Measurements from ENCODE around the gene CBFA2T2. TPM values are rescaled to one million over a fixed set of nuclear protein-coding genes. Genes with fewer than 3 reads are reported as not detected.
A peak's percentile ranks its signal among the peaks of the same experiment; 100 is the strongest.

The CBFA2T2 gene
- total and polyA plus RNA-seq, 2 donors from 2014 or later, result 5.5 to 17.3 TPM

- FAIRE-seq, result no peak
- peaks cover 3 to 19% (median 8%) of the 10 kb centered on the region in 3 donors for H3K36me3 ChIP-seq (ENCODE audit: control insufficient read depth in 2 of 3, insufficient read depth in 3 of 3, low read length in 3 of 3)
- H3K27me3 ChIP-seq (ENCODE audit: control insufficient read depth, insufficient read depth, low read length), result no peaks in the 10 kb centered on the region
- intact Hi-C loops (cut with DNase I), result no loop called here
- no peak overlapping the region for H3K9ac ChIP-seq (ENCODE audit: low read length in 3 of 3)
- peaks cover 5 to 25% (median 20%) of the 10 kb centered on the region in 3 donors for H3K4me1 ChIP-seq (ENCODE audit: control insufficient read depth in 2 of 3, insufficient read depth in 2 of 3, low read depth in 1 of 3, low read length in 3 of 3)
- no peaks in the 10 kb centered on the region for H3K9me3 ChIP-seq (ENCODE audit: control insufficient read depth in 2 of 3, insufficient read depth in 1 of 3, low read length in 3 of 3)
- H3K27ac ChIP-seq (ENCODE audit: low read depth in 2 of 2, low read length in 2 of 2), result no peak overlapping the region
- DNase-seq, result peak; percentile 48 to 82 (median 61)
- no peak for TF ChIP-seq CTCF (IDR thresholded peaks at IDR 0.05; ENCODE audit: borderline replicate concordance, extremely low read depth, insufficient read depth)
- no peak overlapping the region for H3K4me3 ChIP-seq (ENCODE audit: low read length in 3 of 3)
Observed at GRCh38 chr20:33649201-33649681, 159.3 kb downstream of the CBFA2T2 start.

GRCh38 chr20:33650111-33650752 lies 160.3 kb downstream of the CBFA2T2 start:
- H3K4me3 ChIP-seq (ENCODE audit: low read length in 3 of 3), result no peak overlapping the region
- H3K9ac ChIP-seq (ENCODE audit: low read length in 3 of 3), result no peak overlapping the region
- peaks cover 3 to 11% (median 4%) of the 10 kb centered on the region in 3 donors for H3K36me3 ChIP-seq (ENCODE audit: control insufficient read depth in 2 of 3, insufficient read depth in 3 of 3, low read length in 3 of 3)
- intact Hi-C loops (cut with DNase I), result loop anchor here (10.0 kb wide), 1 partner anchor 195 kb away; no protein-coding TSS in a partner anchor
- H3K27ac ChIP-seq (ENCODE audit: low read depth in 2 of 2, low read length in 2 of 2), result no peak overlapping the region
- no peak for TF ChIP-seq CTCF (IDR thresholded peaks at IDR 0.05; ENCODE audit: borderline replicate concordance, extremely low read depth, insufficient read depth)
- H3K4me1 ChIP-seq (ENCODE audit: control insufficient read depth in 2 of 3, insufficient read depth in 2 of 3, low read depth in 1 of 3, low read length in 3 of 3), result peaks cover 5 to 25% (median 20%) of the 10 kb centered on the region in 3 donors
- H3K9me3 ChIP-seq (ENCODE audit: control insufficient read depth in 2 of 3, insufficient read depth in 1 of 3, low read length in 3 of 3), result no peaks in the 10 kb centered on the region
- no peaks in the 10 kb centered on the region for H3K27me3 ChIP-seq (ENCODE audit: control insufficient read depth, insufficient read depth, low read length)
- DNase-seq, result peak in 1 of 5 donors; percentile 52
- no peak for FAIRE-seq

- Histone ChIP-seq H3K9me3 (ENCODE audit: control insufficient read depth in 2 of 3, insufficient read depth in 1 of 3, low read length in 3 of 3) (no peaks in the 10 kb centered on the region), H3K27ac (ENCODE audit: low read depth in 2 of 2, low read length in 2 of 2) (no peak overlapping the region), H3K4me3 (ENCODE audit: low read length in 3 of 3) (no peak overlapping the region), H3K4me1 (ENCODE audit: control insufficient read depth in 2 of 3, insufficient read depth in 2 of 3, low read depth in 1 of 3, low read length in 3 of 3) (peaks cover 5 to 25% (median 20%) of the 10 kb centered on the region in 3 donors), H3K27me3 (ENCODE audit: control insufficient read depth, insufficient read depth, low read length) (no peaks in the 10 kb centered on the region), H3K9ac (ENCODE audit: low read length in 3 of 3) (no peak overlapping the region), H3K36me3 (ENCODE audit: control insufficient read depth in 2 of 3, insufficient read depth in 3 of 3, low read length in 3 of 3) (peaks cover 0 to 4% (median 0%) of the 10 kb centered on the region in 3 donors)
- no peak for FAIRE-seq
- TF ChIP-seq CTCF (IDR thresholded peaks at IDR 0.05; ENCODE audit: borderline replicate concordance, extremely low read depth, insufficient read depth), result no peak
- intact Hi-C loops (cut with DNase I), result loop anchor here (10.0 kb wide), 1 partner anchor 196 kb away; no protein-coding TSS in a partner anchor
- peak; percentile 42 to 62 (median 55) for DNase-seq
Observed at GRCh38 chr20:33650753-33651561, 161.1 kb downstream of the CBFA2T2 start.

Data from kidney (tissue), 14 donors.